Measurements from ENCODE around the gene NUP85.

The NUP85 gene

DNA sequence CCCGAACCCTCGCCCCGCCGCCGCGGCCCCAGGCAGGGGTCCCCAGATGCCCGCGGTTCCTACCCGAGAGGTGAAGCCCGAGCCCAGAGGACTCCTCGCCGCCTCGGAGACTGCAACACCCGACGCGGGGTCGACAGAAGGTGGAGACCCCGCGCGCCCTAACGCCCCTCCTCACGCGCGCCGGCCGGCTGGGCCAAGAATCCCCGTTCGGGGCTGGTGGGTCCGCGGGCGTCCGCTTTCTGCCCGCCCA lies 23.2 kb upstream of the NUP85 start:
- DNase-seq (ENCODE audit: low read depth, low spot score): no peak
- Histone ChIP-seq H3K4me1 (ENCODE audit: insufficient read depth, insufficient read length) (peaks cover 2% of the 10 kb centered on the region), H3K9ac (ENCODE audit: insufficient read length, low read depth) (peak overlapping the region; percentile 99), H3K27me3 (ENCODE audit: insufficient read depth, insufficient read length) (no peaks in the 10 kb centered on the region), H3K4me3 (ENCODE audit: insufficient read length, low read depth) (peak overlapping the region; percentile 98), H3K36me3 (ENCODE audit: insufficient read depth, insufficient read length, low read length) (peaks cover 36% of the 10 kb centered on the region), H3K9me3 (ENCODE audit: insufficient read depth, low read length) (no peaks in the 10 kb centered on the region)
- no peak for TF ChIP-seq ZNF274 (IDR thresholded peaks at IDR 0.05; ENCODE audit: low read depth, low read length)
- TF ChIP-seq SUZ12 (IDR thresholded peaks at IDR 0.05; ENCODE audit: extremely low read depth, insufficient read depth, insufficient read length): no peak
- TF ChIP-seq YY1 (IDR thresholded peaks at IDR 0.05; ENCODE audit: insufficient read depth, insufficient read length): no peak

DNA sequence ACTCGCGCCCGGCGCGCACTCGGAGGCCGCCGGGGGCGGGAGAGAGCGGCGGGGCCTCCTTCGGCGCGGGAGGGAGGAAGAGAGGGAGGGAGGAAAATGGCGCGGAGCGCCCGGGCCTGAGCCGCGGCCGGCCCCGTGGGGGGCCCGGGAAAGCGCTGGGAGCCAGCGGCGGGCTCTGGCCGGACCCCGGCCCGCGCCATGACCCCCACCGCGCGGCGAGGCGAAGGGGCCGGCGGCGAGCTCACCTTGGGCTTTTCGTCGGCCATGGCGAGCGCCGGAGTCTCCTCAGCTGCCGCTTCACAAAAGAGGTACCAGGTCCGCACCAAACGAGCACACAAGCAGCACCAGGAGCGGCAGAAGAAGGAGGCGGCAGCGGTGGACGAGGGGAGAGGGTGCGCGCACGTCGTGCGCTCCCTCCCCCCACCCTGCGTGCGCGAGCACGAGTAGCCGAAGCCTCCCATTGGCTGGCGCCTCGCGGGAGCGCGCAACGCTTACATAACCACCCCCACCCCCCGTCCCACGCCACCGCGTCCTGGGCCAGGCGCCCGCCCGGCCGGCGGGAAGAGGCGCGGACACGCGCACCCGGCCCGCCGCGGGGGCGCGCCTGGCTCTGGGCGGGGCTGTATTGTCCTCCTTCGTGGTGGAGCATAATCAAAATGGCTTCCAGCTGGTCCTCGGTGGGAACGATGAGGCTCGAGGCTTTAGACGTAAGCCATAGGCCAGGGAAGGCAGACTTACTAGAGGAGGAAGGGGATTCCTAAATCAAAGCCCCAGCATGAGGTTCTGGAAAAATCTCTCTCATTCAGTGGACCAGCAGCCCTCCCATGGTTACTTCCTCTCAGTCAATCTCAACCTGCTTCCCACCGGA lies 22.7 kb upstream of the NUP85 start, which contains the start of gene SUMO2:
Gene SUMO2, minus strand, starts transcription at position 391 of the 868 bp plus-strand sequence. Its CDS starts 125 bp downstream, at position 266.
- peaks cover 2% of the 10 kb centered on the region for H3K4me1 ChIP-seq (ENCODE audit: insufficient read depth, insufficient read length)
- TF ChIP-seq YY1 (IDR thresholded peaks at IDR 0.05; ENCODE audit: insufficient read depth, insufficient read length) (peak; percentile 69), ZNF274 (IDR thresholded peaks at IDR 0.05; ENCODE audit: low read depth, low read length) (no peak)
- peaks cover 31% of the 10 kb centered on the region for H3K36me3 ChIP-seq (ENCODE audit: insufficient read depth, insufficient read length, low read length)
- H3K9me3 ChIP-seq (ENCODE audit: insufficient read depth, low read length): no peaks in the 10 kb centered on the region
- peak within 1 kb of the TSS; percentile 98 for H3K4me3 ChIP-seq (ENCODE audit: insufficient read length, low read depth)
- peak; percentile 92 for DNase-seq (ENCODE audit: low read depth, low spot score)
- peak within 1 kb of the TSS; percentile 99 for H3K9ac ChIP-seq (ENCODE audit: insufficient read length, low read depth)
- H3K27me3 ChIP-seq (ENCODE audit: insufficient read depth, insufficient read length): no peaks in the 10 kb centered on the region

DNA sequence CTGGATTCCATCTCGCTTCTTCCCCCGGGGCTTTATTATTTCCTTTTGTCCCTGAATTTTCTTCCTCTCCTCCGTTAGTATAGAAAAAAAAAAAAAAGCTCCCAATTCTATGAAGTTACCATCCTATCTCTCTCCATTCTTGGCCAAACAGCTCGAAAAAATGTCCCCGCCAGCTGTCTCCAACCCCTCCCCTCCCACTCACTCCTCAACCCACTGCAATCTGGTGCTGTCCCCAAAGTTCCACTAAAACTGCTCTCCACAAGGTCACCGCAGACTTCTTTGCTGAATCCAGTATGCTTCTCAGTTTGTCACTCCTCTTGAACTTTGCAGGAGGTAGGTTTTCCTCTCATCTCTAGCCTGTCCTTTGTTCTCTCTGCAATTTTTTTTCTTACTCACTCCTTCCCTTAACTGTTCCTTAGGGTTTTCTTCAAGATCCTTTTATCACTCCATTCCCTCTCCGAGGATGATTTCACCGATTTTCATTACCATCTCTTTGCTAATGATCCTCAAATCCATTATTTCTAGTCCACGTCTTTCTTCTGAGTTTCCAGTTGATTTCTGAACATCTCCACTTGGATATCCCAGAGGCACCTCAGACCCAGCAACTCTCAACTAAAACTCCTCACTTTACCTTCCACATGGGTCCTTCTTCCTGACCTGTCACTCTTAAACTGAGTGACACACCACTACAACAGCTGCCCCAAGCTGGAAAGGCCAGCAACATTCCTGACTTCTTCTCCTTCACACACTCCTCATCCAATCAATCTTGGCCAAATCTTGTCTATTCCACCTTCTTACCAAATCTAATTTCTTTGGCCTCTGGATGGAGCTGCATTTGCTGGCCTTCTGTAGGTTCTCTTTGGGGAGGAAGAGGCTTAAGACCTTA lies 21.2 kb upstream of the NUP85 start:
- Histone ChIP-seq H3K9me3 (ENCODE audit: insufficient read depth, low read length) (no peaks in the 10 kb centered on the region), H3K4me3 (ENCODE audit: insufficient read length, low read depth) (no peak overlapping the region), H3K9ac (ENCODE audit: insufficient read length, low read depth) (no peak overlapping the region), H3K4me1 (ENCODE audit: insufficient read depth, insufficient read length) (peaks cover under 1% of the 10 kb centered on the region), H3K36me3 (ENCODE audit: insufficient read depth, insufficient read length, low read length) (peaks cover 17% of the 10 kb centered on the region), H3K27me3 (ENCODE audit: insufficient read depth, insufficient read length) (no peaks in the 10 kb centered on the region)
- no peak for DNase-seq (ENCODE audit: low read depth, low spot score)
- TF ChIP-seq ZNF274 (IDR thresholded peaks at IDR 0.05; ENCODE audit: low read depth, low read length) (no peak), YY1 (IDR thresholded peaks at IDR 0.05; ENCODE audit: insufficient read depth, insufficient read length) (no peak), SUZ12 (IDR thresholded peaks at IDR 0.05; ENCODE audit: extremely low read depth, insufficient read depth, insufficient read length) (no peak)

DNA sequence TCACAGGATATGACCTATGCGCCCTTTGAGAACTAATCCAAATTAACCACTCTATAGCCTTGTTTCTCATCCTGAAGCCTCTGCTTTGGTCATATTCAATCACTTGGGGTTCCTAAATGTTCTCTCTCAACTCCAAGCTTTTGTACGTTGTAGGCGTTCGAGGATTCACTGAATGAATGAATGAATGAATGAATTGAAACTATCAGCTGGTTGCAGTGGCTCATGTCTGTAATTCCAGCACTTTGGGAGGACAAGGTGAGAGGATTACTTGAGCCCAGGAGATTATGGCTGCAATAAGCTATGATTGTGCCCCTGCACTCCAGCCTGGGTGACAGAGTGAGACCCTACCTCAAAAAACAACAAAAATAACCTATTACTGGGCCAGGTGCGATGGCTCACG lies 16.9 kb upstream of the NUP85 start:
- Histone ChIP-seq H3K9me3 (ENCODE audit: insufficient read depth, low read length) (no peaks in the 10 kb centered on the region), H3K36me3 (ENCODE audit: insufficient read depth, insufficient read length, low read length) (no peaks in the 10 kb centered on the region), H3K4me3 (ENCODE audit: insufficient read length, low read depth) (no peak overlapping the region), H3K9ac (ENCODE audit: insufficient read length, low read depth) (no peak overlapping the region), H3K4me1 (ENCODE audit: insufficient read depth, insufficient read length) (no peaks in the 10 kb centered on the region), H3K27me3 (ENCODE audit: insufficient read depth, insufficient read length) (no peaks in the 10 kb centered on the region)
- DNase-seq (ENCODE audit: low read depth, low spot score): no peak
- no peak for TF ChIP-seq YY1 (IDR thresholded peaks at IDR 0.05; ENCODE audit: insufficient read depth, insufficient read length)
- no peak for TF ChIP-seq SUZ12 (IDR thresholded peaks at IDR 0.05; ENCODE audit: extremely low read depth, insufficient read depth, insufficient read length)
- no peak for TF ChIP-seq ZNF274 (IDR thresholded peaks at IDR 0.05; ENCODE audit: low read depth, low read length)

DNA sequence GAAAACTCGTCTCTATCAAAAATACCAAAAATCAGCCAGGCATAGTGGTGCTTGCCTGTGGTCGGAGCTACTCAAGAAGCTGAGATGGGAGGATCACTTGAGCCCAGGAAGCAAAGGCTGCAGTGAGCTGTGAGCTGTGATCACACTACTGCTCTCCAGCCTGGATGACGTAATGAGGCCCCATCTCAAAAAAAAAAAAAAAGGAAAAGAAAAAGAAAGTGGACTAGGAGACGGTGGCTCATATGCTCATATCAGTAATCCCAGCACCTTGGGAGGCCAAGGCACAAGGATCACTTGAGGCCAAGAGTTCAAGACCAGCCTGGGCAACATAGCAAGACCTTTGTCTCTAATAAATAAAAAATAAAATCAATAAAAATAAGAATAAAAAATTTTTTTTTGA lies 13.9 kb upstream of the NUP85 start:
- no peaks in the 10 kb centered on the region for H3K36me3 ChIP-seq (ENCODE audit: insufficient read depth, insufficient read length, low read length)
- H3K27me3 ChIP-seq (ENCODE audit: insufficient read depth, insufficient read length): no peaks in the 10 kb centered on the region
- H3K4me1 ChIP-seq (ENCODE audit: insufficient read depth, insufficient read length): no peaks in the 10 kb centered on the region
- no peak overlapping the region for H3K4me3 ChIP-seq (ENCODE audit: insufficient read length, low read depth)
- TF ChIP-seq YY1 (IDR thresholded peaks at IDR 0.05; ENCODE audit: insufficient read depth, insufficient read length) (no peak), SUZ12 (IDR thresholded peaks at IDR 0.05; ENCODE audit: extremely low read depth, insufficient read depth, insufficient read length) (no peak), ZNF274 (IDR thresholded peaks at IDR 0.05; ENCODE audit: low read depth, low read length) (no peak)
- no peaks in the 10 kb centered on the region for H3K9me3 ChIP-seq (ENCODE audit: insufficient read depth, low read length)
- peak overlapping the region; percentile 32 for H3K9ac ChIP-seq (ENCODE audit: insufficient read length, low read depth)
- DNase-seq (ENCODE audit: low read depth, low spot score): no peak

DNA sequence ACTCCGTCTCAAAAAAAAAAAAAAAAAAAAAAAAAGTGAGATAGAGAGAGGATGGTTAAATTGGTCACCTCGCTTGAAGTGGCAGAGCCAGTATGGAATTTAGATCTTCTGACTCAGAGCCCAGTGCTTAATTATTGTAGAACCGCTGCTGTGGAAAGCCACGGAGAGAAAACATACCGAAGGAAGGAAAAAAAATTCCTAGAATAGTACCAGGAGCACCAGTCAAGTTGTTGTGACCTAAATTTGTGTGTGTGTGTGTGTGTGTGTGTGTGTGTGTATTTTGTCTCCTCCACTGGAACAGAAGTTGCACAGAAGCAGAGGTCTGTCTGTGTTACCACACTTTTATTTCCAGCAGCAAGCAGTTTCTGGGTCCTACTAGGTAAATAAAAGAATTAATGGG lies 10.6 kb upstream of the NUP85 start:
- no peak for DNase-seq (ENCODE audit: low read depth, low spot score)
- Histone ChIP-seq H3K9me3 (ENCODE audit: insufficient read depth, low read length) (no peaks in the 10 kb centered on the region), H3K9ac (ENCODE audit: insufficient read length, low read depth) (no peak overlapping the region), H3K27me3 (ENCODE audit: insufficient read depth, insufficient read length) (no peaks in the 10 kb centered on the region), H3K4me3 (ENCODE audit: insufficient read length, low read depth) (no peak overlapping the region), H3K36me3 (ENCODE audit: insufficient read depth, insufficient read length, low read length) (no peaks in the 10 kb centered on the region), H3K4me1 (ENCODE audit: insufficient read depth, insufficient read length) (no peaks in the 10 kb centered on the region)
- TF ChIP-seq ZNF274 (IDR thresholded peaks at IDR 0.05; ENCODE audit: low read depth, low read length) (no peak), SUZ12 (IDR thresholded peaks at IDR 0.05; ENCODE audit: extremely low read depth, insufficient read depth, insufficient read length) (no peak), YY1 (IDR thresholded peaks at IDR 0.05; ENCODE audit: insufficient read depth, insufficient read length) (no peak)
